HEK293T (cell line): Measurements from ENCODE around the gene DUSP6.

Experiments used
- BHLHE40 ChIP-seq: fragments of 450-650 bp; IDR thresholded peaks from 2 replicates; pipeline ENCODE4 v1.6.1; 2016; ENCODE audit warnings: mild to moderate bottlenecking, moderate library complexity, borderline replicate concordance
- ELF4 ChIP-seq: fragments of 450-650 bp; IDR thresholded peaks from 2 replicates; pipeline ENCODE4 v1.6.1; 2017; ENCODE audit warnings: antibody characterized with exemption
- FOXA1 ChIP-seq: fragments of 450-650 bp; IDR thresholded peaks from 2 replicates; pipeline ENCODE4 v1.6.1; 2016; ENCODE audit warnings: mild to moderate bottlenecking
- FOXK2 ChIP-seq: fragments of 450-650 bp; IDR thresholded peaks from 2 replicates; pipeline ENCODE4 v1.6.1; 2016; ENCODE audit warnings: mild to moderate bottlenecking
- FOXM1 ChIP-seq: fragments of 450-650 bp; IDR thresholded peaks from 2 replicates; pipeline ENCODE4 v1.6.1; 2017; ENCODE audit warnings: mild to moderate bottlenecking, borderline replicate concordance
- HDGF ChIP-seq: fragments of 450-650 bp; IDR thresholded peaks from 2 replicates; pipeline ENCODE4 v1.6.1; 2017; ENCODE audit warnings: antibody characterized with exemption, borderline replicate concordance
- NFRKB ChIP-seq: fragments of 450-650 bp; IDR thresholded peaks from 2 replicates; pipeline ENCODE4 v1.6.1; 2016; ENCODE audit warnings: mild to moderate bottlenecking, moderate library complexity
- SP1 ChIP-seq: fragments of 450-650 bp; IDR thresholded peaks from 2 replicates; pipeline ENCODE4 v1.6.1; 2017
- ZNF384 ChIP-seq: fragments of 450-650 bp; IDR thresholded peaks from 2 replicates; pipeline ENCODE4 v1.6.1; 2016

- no peak for TF ChIP-seq FOXK2
- no peak for TF ChIP-seq ELF4
- no peak for TF ChIP-seq FOXA1
- TF ChIP-seq BHLHE40 = no peak
- TF ChIP-seq SP1 = no peak
- no peak for TF ChIP-seq ZNF384
- no peak for TF ChIP-seq FOXM1
- TF ChIP-seq HDGF = no peak
- no peak for TF ChIP-seq NFRKB
These were observed 31.6 kb downstream of the DUSP6 start for GRCh38 chr12:89320735-89321134.
